H9 (cell line): ENCODE measurements around the gene F11. TPM values are rescaled to one million over a fixed set of nuclear protein-coding genes. Genes with fewer than 3 reads are reported as not detected.
A peak's percentile ranks its signal among the peaks of the same experiment; 100 is the strongest.
"Not testable (repeated sequence)": the region's sequence is repeated elsewhere in the genome, so short reads cannot be mapped to it uniquely, and the experiment has no call there.

ENCODE experiments used
- DNase-seq: peaks from one replicate; pipeline ENCODE4 v3.0.0-alpha.2; 2017
- H2AFZ ChIP-seq: one replicate; pipeline ENCODE4 v1.6.1; 2013; ENCODE audit warnings: mild to moderate bottlenecking, low read length, control low read depth, moderate library complexity
- H2AK5ac ChIP-seq: 2 replicates; pipeline ENCODE4 v1.6.1; 2013; ENCODE audit warnings: low read length, control low read depth, mixed read lengths; ENCODE audit not compliant: insufficient read length
- H2BK120ac ChIP-seq: one replicate; pipeline ENCODE4 v1.6.1; 2013; ENCODE audit warnings: low read depth, mild to moderate bottlenecking, low read length, control low read depth, inconsistent platforms; ENCODE audit not compliant: poor library complexity, severe bottlenecking
- H2BK12ac ChIP-seq: 2 replicates; pipeline ENCODE4 v1.6.1; 2013; ENCODE audit warnings: low read length, control low read depth, mixed read lengths, low read depth; ENCODE audit not compliant: insufficient read length
- H2BK15ac ChIP-seq: 2 replicates; pipeline ENCODE4 v1.6.1; 2013; ENCODE audit warnings: low read depth, low read length, control low read depth
- H2BK20ac ChIP-seq: one replicate; pipeline ENCODE4 v1.6.1; 2013; ENCODE audit warnings: low read depth, mild to moderate bottlenecking, low read length, control low read depth, inconsistent platforms; ENCODE audit not compliant: poor library complexity, severe bottlenecking
- H2BK5ac ChIP-seq: 2 replicates; pipeline ENCODE4 v1.6.1; 2013; ENCODE audit warnings: low read length, control low read depth, mixed read lengths; ENCODE audit not compliant: insufficient read length
- H3K14ac ChIP-seq: 2 replicates; pipeline ENCODE4 v1.6.1; 2013; ENCODE audit warnings: low read length, control low read depth; ENCODE audit not compliant: insufficient read depth
- H3K18ac ChIP-seq: 2 replicates; pipeline ENCODE4 v1.6.1; 2013; ENCODE audit warnings: low read depth, mild to moderate bottlenecking, mixed read lengths, low read length, control low read depth; ENCODE audit not compliant: insufficient read length
- H3K23ac ChIP-seq: 2 replicates; pipeline ENCODE4 v1.6.1; 2013; ENCODE audit warnings: low read length, control low read depth, mixed read lengths, low read depth; ENCODE audit not compliant: insufficient read length
- H3K23me2 ChIP-seq: 2 replicates; pipeline ENCODE4 v1.6.1; 2013; ENCODE audit warnings: low read depth, mild to moderate bottlenecking, mixed read lengths, low read length, control low read depth; ENCODE audit not compliant: insufficient read length, poor library complexity, severe bottlenecking
- H3K27ac ChIP-seq: 2 replicates; pipeline ENCODE4 v1.5.1; 2013; ENCODE audit warnings: low read length, control low read depth, mixed read lengths, low read depth; ENCODE audit not compliant: insufficient read length
- H3K27me3 ChIP-seq: 2 replicates; pipeline ENCODE4 v1.6.1; 2013; ENCODE audit warnings: low read length, control low read depth, inconsistent platforms; ENCODE audit not compliant: insufficient read depth
- H3K4ac ChIP-seq: 2 replicates; pipeline ENCODE4 v1.6.1; 2013; ENCODE audit warnings: low read depth, mild to moderate bottlenecking, control low read depth, inconsistent platforms, low read length, moderate library complexity
- H3K4me1 ChIP-seq: 2 replicates; pipeline ENCODE4 v1.6.1; 2013; ENCODE audit warnings: low read length, control low read depth, inconsistent platforms; ENCODE audit not compliant: insufficient read depth
- H3K4me2 ChIP-seq: 2 replicates; pipeline ENCODE4 v1.6.1; 2013; ENCODE audit warnings: low read length, control low read depth, mixed read lengths; ENCODE audit not compliant: insufficient read length, insufficient read depth
- H3K56ac ChIP-seq: 2 replicates; pipeline ENCODE4 v1.6.1; 2013; ENCODE audit warnings: low read depth, mild to moderate bottlenecking, mixed read lengths, low read length, control low read depth; ENCODE audit not compliant: insufficient read length
- H3K79me1 ChIP-seq: 2 replicates; pipeline ENCODE4 v1.6.1; 2013; ENCODE audit warnings: low read depth, mild to moderate bottlenecking, moderate library complexity, low read length, control low read depth, inconsistent platforms; ENCODE audit not compliant: insufficient read depth, poor library complexity, severe bottlenecking
- H3K79me2 ChIP-seq: 2 replicates; pipeline ENCODE4 v1.6.1; 2013; ENCODE audit warnings: low read length, control low read depth, inconsistent platforms; ENCODE audit not compliant: insufficient read depth
- H3K9ac ChIP-seq: 2 replicates; pipeline ENCODE4 v1.6.1; 2013; ENCODE audit warnings: low read length, control low read depth, mixed read lengths; ENCODE audit not compliant: insufficient read length; ENCODE audit errors: extremely low read depth
- H3K9me3 ChIP-seq: one replicate; pipeline ENCODE4 v1.6.1; 2013; ENCODE audit warnings: low read depth, low read length, inconsistent platforms; ENCODE audit not compliant: control insufficient read depth
- H3T11ph ChIP-seq: one replicate; pipeline ENCODE4 v1.6.1; 2013; ENCODE audit warnings: mild to moderate bottlenecking, low read length, control low read depth, inconsistent platforms
- H4K20me1 ChIP-seq: one replicate; pipeline ENCODE4 v1.6.1; 2013; ENCODE audit not compliant: control insufficient read depth, insufficient read length, insufficient read depth
- H4K5ac ChIP-seq: 2 replicates; pipeline ENCODE4 v1.6.1; 2013; ENCODE audit warnings: low read depth, mild to moderate bottlenecking, mixed read lengths, low read length, control low read depth; ENCODE audit not compliant: insufficient read length
- H4K8ac ChIP-seq: replicated peaks from 2 replicates; pipeline ENCODE4 v1.6.1; 2013; ENCODE audit warnings: low read length, control low read depth, mixed read lengths, low read depth; ENCODE audit not compliant: insufficient read length
- H4K91ac ChIP-seq: 2 replicates; pipeline ENCODE4 v1.6.1; 2013; ENCODE audit warnings: low read depth, mild to moderate bottlenecking, moderate library complexity, mixed read lengths, low read length, control low read depth; ENCODE audit not compliant: insufficient read length
- H3K27ac Mint-ChIP-seq, 3 experiments: 2 replicates in 2 of 3; 3 replicates in 1 of 3; pipeline ENCODE4 v1.8.0; 2020 to 2021; ENCODE audit warnings: mixed read lengths in 3 of 3, mild to moderate bottlenecking in 1 of 3, moderate library complexity in 1 of 3
- H3K27me3 Mint-ChIP-seq: 2 replicates; pipeline ENCODE4 v1.8.0; 2021; ENCODE audit warnings: low read depth, mild to moderate bottlenecking, moderate library complexity, mixed read lengths
- H3K36me3 Mint-ChIP-seq, 3 experiments: 2 replicates in 2 of 3; 3 replicates in 1 of 3; pipeline ENCODE4 v1.8.0; 2020 to 2021; ENCODE audit warnings: low read depth in 3 of 3, mixed read lengths in 3 of 3; ENCODE audit not compliant: insufficient read depth in 1 of 3
- H3K4me1 Mint-ChIP-seq, 2 experiments: 2 replicates each; pipeline ENCODE4 v1.8.0; 2020; ENCODE audit warnings: mixed read lengths in 2 of 2
- H3K4me3 Mint-ChIP-seq, 2 experiments: 2 replicates in 1 of 2; 3 replicates in 1 of 2; pipeline ENCODE4 v1.8.0; 2020 to 2021; ENCODE audit warnings: mild to moderate bottlenecking in 2 of 2, mixed read lengths in 2 of 2, moderate library complexity in 1 of 2
- H3K9me3 Mint-ChIP-seq, 2 experiments: 2 replicates in 1 of 2; 3 replicates in 1 of 2; pipeline ENCODE4 v1.8.0; 2020; ENCODE audit warnings: mild to moderate bottlenecking in 2 of 2, mixed read lengths in 2 of 2, moderate library complexity in 1 of 2
- WGBS: extraction: QIAGEN DNeasy Blood & Tissue Kit; methylation state at CpG from one replicate; pipeline ENCODE4 v1.1.7; 2013; ENCODE audit warnings: missing lambda C conversion rate, low lambda C conversion rate, mixed read lengths; ENCODE audit not compliant: insufficient read length; ENCODE audit errors: extremely low coverage; 5-methylcytosine and 5-hydroxymethylcytosine counted together
- total RNA-seq: library from RNA; stranded (reverse); gene quantifications from 2 replicates; pipeline ENCODE4 v1.2.1, GENCODE V29; 2021
- TF ChIP-seq, protein P1 (sequence below): fragments of 200-600 bp; sonication (generic); conservative IDR thresholded peaks from 3 replicates; pipeline ENCODE4 v1.8.0; 2021; ENCODE audit warnings: antibody characterized with exemption, mild to moderate bottlenecking

F11 gene
- total RNA-seq, 1 experiment from 2014 or later: 0.50 TPM

- Histone ChIP-seq H2AFZ (no peak overlapping the region), H3K23me2 (peaks cover 3% of the 10 kb centered on the region), H3K27me3 (no peaks in the 10 kb centered on the region), H4K8ac (no peak overlapping the region), H2BK12ac (no peak overlapping the region), H3K9ac (peak overlapping the region; percentile 63), H2AK5ac (no peak overlapping the region), H3K23ac (no peak overlapping the region), H2BK15ac (no peak overlapping the region), H4K20me1 (peaks cover 2% of the 10 kb centered on the region), H3K4me1 (peaks cover 2% of the 10 kb centered on the region), H2BK20ac (no peak overlapping the region), H3K9me3 (no peaks in the 10 kb centered on the region), H3K27ac (peak overlapping the region; percentile 7), H3K56ac (no peak overlapping the region), H4K91ac (no peak overlapping the region), H3K18ac (no peak overlapping the region), H3K4me2 (peak overlapping the region; percentile 59), H3K14ac (no peak overlapping the region), H3T11ph (no peak overlapping the region), H3K4ac (no peak overlapping the region), H4K5ac (no peak overlapping the region), H2BK120ac (no peak overlapping the region), H3K79me1 (no peaks in the 10 kb centered on the region), H2BK5ac (no peak overlapping the region), H3K79me2 (peaks cover 18% of the 10 kb centered on the region; the same call in 1 of the 2 replicates)
- no peak overlapping the region for H3K4me3 Mint-ChIP-seq
- H3K36me3 Mint-ChIP-seq: peaks cover 0 to 2% (median 0%) of the 10 kb centered on the region in 3 experiments; a peak in 2 of 7 replicates
- peaks cover 18 to 27% of the 10 kb centered on the region in 2 experiments for H3K4me1 Mint-ChIP-seq
- DNase-seq: no peak
- peaks cover 2 to 3% of the 10 kb centered on the region in 2 experiments for H3K9me3 Mint-ChIP-seq
- TF ChIP-seq, protein P1, sequence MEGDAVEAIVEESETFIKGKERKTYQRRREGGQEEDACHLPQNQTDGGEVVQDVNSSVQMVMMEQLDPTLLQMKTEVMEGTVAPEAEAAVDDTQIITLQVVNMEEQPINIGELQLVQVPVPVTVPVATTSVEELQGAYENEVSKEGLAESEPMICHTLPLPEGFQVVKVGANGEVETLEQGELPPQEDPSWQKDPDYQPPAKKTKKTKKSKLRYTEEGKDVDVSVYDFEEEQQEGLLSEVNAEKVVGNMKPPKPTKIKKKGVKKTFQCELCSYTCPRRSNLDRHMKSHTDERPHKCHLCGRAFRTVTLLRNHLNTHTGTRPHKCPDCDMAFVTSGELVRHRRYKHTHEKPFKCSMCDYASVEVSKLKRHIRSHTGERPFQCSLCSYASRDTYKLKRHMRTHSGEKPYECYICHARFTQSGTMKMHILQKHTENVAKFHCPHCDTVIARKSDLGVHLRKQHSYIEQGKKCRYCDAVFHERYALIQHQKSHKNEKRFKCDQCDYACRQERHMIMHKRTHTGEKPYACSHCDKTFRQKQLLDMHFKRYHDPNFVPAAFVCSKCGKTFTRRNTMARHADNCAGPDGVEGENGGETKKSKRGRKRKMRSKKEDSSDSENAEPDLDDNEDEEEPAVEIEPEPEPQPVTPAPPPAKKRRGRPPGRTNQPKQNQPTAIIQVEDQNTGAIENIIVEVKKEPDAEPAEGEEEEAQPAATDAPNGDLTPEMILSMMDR: no peak
- no peaks in the 10 kb centered on the region; the same call in 1 of the 2 replicates for H3K27me3 Mint-ChIP-seq
- no CpG with 5 or more reads among the region's 5 CpGs for WGBS
- H3K27ac Mint-ChIP-seq: no peak overlapping the region
Measured at GRCh38 chr4:186244835-186245234, 21.2 kb upstream of the F11 start.

GRCh38 chr4:186247062-186247752, 18.8 kb upstream of the F11 start:
- not testable (repeated sequence) for H3K36me3 Mint-ChIP-seq, H2AFZ ChIP-seq, H3K23ac ChIP-seq, H4K91ac ChIP-seq, H2BK15ac ChIP-seq, H2BK120ac ChIP-seq, H3K27me3 Mint-ChIP-seq, DNase-seq, H4K8ac ChIP-seq, H4K5ac ChIP-seq, H3K4me3 Mint-ChIP-seq, H2BK12ac ChIP-seq, H3K23me2 ChIP-seq, H3K9me3 ChIP-seq, H3T11ph ChIP-seq, H3K4ac ChIP-seq, H2BK20ac ChIP-seq, H4K20me1 ChIP-seq, H3K18ac ChIP-seq, H3K27me3 ChIP-seq, H3K9me3 Mint-ChIP-seq, H3K79me1 ChIP-seq, H2AK5ac ChIP-seq
- peaks cover 12% of the 10 kb centered on the region for H3K4me1 ChIP-seq
- Mint-ChIP-seq H3K4me1 (peaks cover 42 to 47% of the 10 kb centered on the region in 2 experiments), H3K27ac (peak overlapping the region in 1 of 3 experiments; percentile 40; a peak in 6 of 7 replicates)
- H3K56ac ChIP-seq: peak overlapping the region; percentile 31
- H3K9ac ChIP-seq: peak overlapping the region; percentile 99
- peak overlapping the region; percentile 63 for H3K4me2 ChIP-seq
- peak overlapping the region; percentile 32; the same call in 1 of the 2 replicates for H3K14ac ChIP-seq
- peak overlapping the region; percentile 59 for H2BK5ac ChIP-seq
- peak overlapping the region; percentile 99 for H3K27ac ChIP-seq
- peaks cover 18% of the 10 kb centered on the region; the same call in 1 of the 2 replicates for H3K79me2 ChIP-seq
- WGBS: no CpG with 5 or more reads among the region's 9 CpGs
